Adrenal gland (tissue), 12 donors: ENCODE data around the gene FBXO30. TPM values are rescaled to one million over a fixed set of nuclear protein-coding genes. Genes with fewer than 3 reads are reported as not detected.

ENCODE experiments used
- DNase-seq, 7 donors: peaks; one replicate each; pipeline ENCODE4 v3.0.0-alpha.2; 2019 to 2020
- H3K27ac ChIP-seq, 5 donors: fragments of 200-600 bp; sonication (generic) in 4 of 5; 1 replicate in 3 of 5; 2 replicates in 2 of 5; pipeline versions ENCODE4 v1.5.1 to v1.8.0; 2016 to 2020; ENCODE audit warnings: mild to moderate bottlenecking in 1 of 5
- H3K27me3 ChIP-seq: fragments of 200-600 bp; 2 replicates; pipeline ENCODE4 v1.8.0; 2021
- H3K36me3 ChIP-seq, 2 donors: fragments of 200-600 bp; replicated peaks in 1 of 2; 1 replicate in 1 of 2; 2 replicates in 1 of 2; pipeline versions ENCODE4 v1.5.1 to v1.8.0; 2018 to 2022
- H3K4me1 ChIP-seq, 2 donors: fragments of 200-600 bp; replicated peaks in 1 of 2; 1 replicate in 1 of 2; 2 replicates in 1 of 2; pipeline versions ENCODE4 v1.5.1 to v1.8.0; 2018 to 2021
- H3K4me3 ChIP-seq, 4 donors: fragments of 200-600 bp; sonication (generic) in 3 of 4; one replicate each; pipeline ENCODE4 v1.5.1; 2016 to 2018
- H3K9me3 ChIP-seq, 3 donors: fragments of 200-600 bp; sonication (generic) in 1 of 3; replicated peaks in 1 of 3; 1 replicate in 2 of 3; 2 replicates in 1 of 3; pipeline versions ENCODE4 v1.5.1 to v1.8.0; 2016 to 2021
- CTCF ChIP-seq, 6 experiments: fragments of 450-650 bp in 4 of 6; fragments of 200-600 bp in 2 of 6; sonication (generic) in 1 of 6; IDR thresholded peaks; 1 replicate in 5 of 6; 2 replicates in 1 of 6; pipeline versions ENCODE4 v1.5.1 to v1.8.0; 2016 to 2021; ENCODE audit warnings: antibody characterized with exemption in 6 of 6, mild to moderate bottlenecking in 2 of 6, moderate library complexity in 1 of 6
- POLR2A ChIP-seq, 2 donors: fragments of 450-650 bp; IDR thresholded peaks; one replicate each; pipeline ENCODE4 v1.6.1; 2017; ENCODE audit warnings: antibody characterized with exemption in 2 of 2, mild to moderate bottlenecking in 2 of 2, moderate library complexity in 1 of 2
- WGBS, 4 donors: extraction: QIAGEN DNeasy Blood & Tissue Kit in 2 of 4; methylation state at CpG; one replicate each; pipeline versions ENCODE4 v1.1.5 to v1.1.7; 2013 to 2017; 5-methylcytosine and 5-hydroxymethylcytosine counted together
- intact Hi-C, 2 donors: fragments of 100-400 bp; cut with DNase I; formaldehyde crosslinking; loops; one replicate each; pipeline versions ENCODE4 v1.14.1 to v1.15.0; 2022 to 2023
- polyA plus RNA-seq, 3 donors: library from polyadenylated mRNA; stranded (reverse); fragments of 200-250 nt in 2 of 3; fragments of 350-450 nt in 1 of 3; fragmentation: Illumina TruSeq in 1 of 3; extraction: RNeasy Lipid Tissue Mini Kit (QIAGEN cat#74804) in 1 of 3; gene quantifications; one replicate each; pipeline ENCODE4 v1.2.3, GENCODE V29; 2013 to 2014
- total RNA-seq, 9 donors: library from RNA; depleted of rRNA in 4 of 9; stranded (reverse); fragments of >200 nt in 4 of 9; fragments of 120-200 nt in 1 of 9; fragmentation: NEBNext Ultra II Directional in 1 of 9; extraction: Animal tissue kit (Norgen Biotek cat#: 25700) in 1 of 9; gene quantifications; one replicate each; pipeline versions ENCODE4 v1.1.0 to v1.2.4, GENCODE V29; 2013 to 2023
- donor health status: healthy with polysubstance abuse.
- donor health status: Bipolar disorder and iron deficiency.
- donor health status: DM: yes; HTN: yes; CAD: no.
- donor health status: DM: no; HTN: no; CAD: no.
- donor health status: DM: no; HTN: no; CAD: no.
- donor health status: DM: yes; HTN: yes; CAD: no.

The FBXO30 gene
- total and polyA plus RNA-seq, 12 donors: 3.8 to 13.1 (median 8.3) TPM

GRCh38 chr6:145763742-145764141 is 50.9 kb downstream of the FBXO30 start:
- Histone ChIP-seq H3K27me3 (no peaks in the 10 kb centered on the region), H3K4me1 (no peaks in the 10 kb centered on the region), H3K36me3 (no peaks in the 10 kb centered on the region), H3K27ac (no peak overlapping the region), H3K9me3 (no peaks in the 10 kb centered on the region), H3K4me3 (no peak overlapping the region)
- intact Hi-C loops: no loop called here
- DNase-seq: no peak
- TF ChIP-seq CTCF (IDR thresholded peaks at IDR 0.05) (no peak), POLR2A (IDR thresholded peaks at IDR 0.05) (no peak)

GRCh38 chr6:145761584-145761983 is 53.0 kb downstream of the FBXO30 start:
- Histone ChIP-seq H3K27me3 (no peaks in the 10 kb centered on the region), H3K9me3 (no peaks in the 10 kb centered on the region), H3K4me1 (no peaks in the 10 kb centered on the region), H3K4me3 (no peak overlapping the region), H3K27ac (no peak overlapping the region), H3K36me3 (no peaks in the 10 kb centered on the region)
- intact Hi-C loops: no loop called here
- DNase-seq: no peak
- TF ChIP-seq CTCF (IDR thresholded peaks at IDR 0.05) (no peak), POLR2A (IDR thresholded peaks at IDR 0.05) (no peak)

- 86 to 91% (median 87%) methylated on average over 4 of the region's 4 CpGs for WGBS, 4 donors
- intact Hi-C loops: no loop called here
- Histone ChIP-seq H3K27me3 (no peaks in the 10 kb centered on the region), H3K36me3 (no peaks in the 10 kb centered on the region), H3K4me3 (no peak overlapping the region), H3K27ac (no peak overlapping the region), H3K9me3 (no peaks in the 10 kb centered on the region), H3K4me1 (no peaks in the 10 kb centered on the region)
- no peak for DNase-seq
- TF ChIP-seq CTCF (IDR thresholded peaks at IDR 0.05): no peak
- no peak for TF ChIP-seq POLR2A (IDR thresholded peaks at IDR 0.05)
Observed at GRCh38 chr6:145758113-145758512, 56.5 kb downstream of the FBXO30 start.

- WGBS, 4 donors: 10 to 56% (median 35%) methylated on average over 1 of the region's 1 CpG
- intact Hi-C loops: no loop called here
- peak; percentile 16 to 71 (median 37) for DNase-seq
Observed at GRCh38 chr6:145756170-145756662, 58.4 kb downstream of the FBXO30 start.

More at GRCh38 chr6:145756170-145756662, 58.4 kb downstream of the FBXO30 start:
- no peak overlapping the region for H3K27ac ChIP-seq
- no peak for TF ChIP-seq CTCF (IDR thresholded peaks at IDR 0.05)
- TF ChIP-seq POLR2A (IDR thresholded peaks at IDR 0.05): no peak
- H3K9me3 ChIP-seq: no peaks in the 10 kb centered on the region
- no peak overlapping the region for H3K4me3 ChIP-seq
- no peaks in the 10 kb centered on the region for H3K4me1 ChIP-seq
- no peaks in the 10 kb centered on the region for H3K27me3 ChIP-seq
- H3K36me3 ChIP-seq: no peaks in the 10 kb centered on the region
